Fibroblast of villous mesenchyme (primary cell): ENCODE measurements around the gene PTPRN2. TPM values are rescaled to one million over a fixed set of nuclear protein-coding genes. Genes with fewer than 3 reads are reported as not detected.

ENCODE experiments used
- DNase-seq: peaks from one replicate; pipeline ENCODE4 v3.0.0-alpha.2; 2010; ENCODE audit warnings: low read depth
- H3K4me3 ChIP-seq: 2 replicates; pipeline ENCODE4 v1.5.1; 2011; ENCODE audit warnings: low read depth, mild to moderate bottlenecking, low read length
- total RNA-seq: library from RNA; depleted of rRNA; stranded (reverse); fragments of >200 nt; gene quantifications from 2 replicates; pipeline ENCODE4 v1.2.3, GENCODE V29; 2012
- TF ChIP-seq, protein P1 (sequence below): IDR thresholded peaks from 2 replicates; pipeline ENCODE4 v1.5.1; 2012; ENCODE audit warnings: low read depth, mild to moderate bottlenecking, low read length; ENCODE audit not compliant: insufficient read depth

The PTPRN2 gene
- total RNA-seq, 1 donor: not detected

- no peak for DNase-seq
- TF ChIP-seq, protein P1, sequence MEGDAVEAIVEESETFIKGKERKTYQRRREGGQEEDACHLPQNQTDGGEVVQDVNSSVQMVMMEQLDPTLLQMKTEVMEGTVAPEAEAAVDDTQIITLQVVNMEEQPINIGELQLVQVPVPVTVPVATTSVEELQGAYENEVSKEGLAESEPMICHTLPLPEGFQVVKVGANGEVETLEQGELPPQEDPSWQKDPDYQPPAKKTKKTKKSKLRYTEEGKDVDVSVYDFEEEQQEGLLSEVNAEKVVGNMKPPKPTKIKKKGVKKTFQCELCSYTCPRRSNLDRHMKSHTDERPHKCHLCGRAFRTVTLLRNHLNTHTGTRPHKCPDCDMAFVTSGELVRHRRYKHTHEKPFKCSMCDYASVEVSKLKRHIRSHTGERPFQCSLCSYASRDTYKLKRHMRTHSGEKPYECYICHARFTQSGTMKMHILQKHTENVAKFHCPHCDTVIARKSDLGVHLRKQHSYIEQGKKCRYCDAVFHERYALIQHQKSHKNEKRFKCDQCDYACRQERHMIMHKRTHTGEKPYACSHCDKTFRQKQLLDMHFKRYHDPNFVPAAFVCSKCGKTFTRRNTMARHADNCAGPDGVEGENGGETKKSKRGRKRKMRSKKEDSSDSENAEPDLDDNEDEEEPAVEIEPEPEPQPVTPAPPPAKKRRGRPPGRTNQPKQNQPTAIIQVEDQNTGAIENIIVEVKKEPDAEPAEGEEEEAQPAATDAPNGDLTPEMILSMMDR: no peak
- no peak overlapping the region for H3K4me3 ChIP-seq
These were observed 526.5 kb downstream of the PTPRN2 start for GRCh38 chr7:158061026-158061630.

GRCh38 chr7:158060216-158060615 lies 527.4 kb downstream of the PTPRN2 start:
- H3K4me3 ChIP-seq: no peak overlapping the region
- DNase-seq: no peak
- TF ChIP-seq, protein P1: no peak

- TF ChIP-seq, protein P1: no peak
- DNase-seq: no peak
- no peak overlapping the region for H3K4me3 ChIP-seq
These were observed 530.2 kb downstream of the PTPRN2 start for GRCh38 chr7:158057446-158057845.

- no peak overlapping the region for H3K4me3 ChIP-seq
- TF ChIP-seq, protein P1: no peak
- no peak for DNase-seq
These were observed 530.9 kb downstream of the PTPRN2 start for GRCh38 chr7:158056761-158057160.

GRCh38 chr7:158055726-158056510 lies 531.7 kb downstream of the PTPRN2 start:
- TF ChIP-seq, protein P1: no peak
- H3K4me3 ChIP-seq: no peak overlapping the region
- no peak for DNase-seq

DNA sequence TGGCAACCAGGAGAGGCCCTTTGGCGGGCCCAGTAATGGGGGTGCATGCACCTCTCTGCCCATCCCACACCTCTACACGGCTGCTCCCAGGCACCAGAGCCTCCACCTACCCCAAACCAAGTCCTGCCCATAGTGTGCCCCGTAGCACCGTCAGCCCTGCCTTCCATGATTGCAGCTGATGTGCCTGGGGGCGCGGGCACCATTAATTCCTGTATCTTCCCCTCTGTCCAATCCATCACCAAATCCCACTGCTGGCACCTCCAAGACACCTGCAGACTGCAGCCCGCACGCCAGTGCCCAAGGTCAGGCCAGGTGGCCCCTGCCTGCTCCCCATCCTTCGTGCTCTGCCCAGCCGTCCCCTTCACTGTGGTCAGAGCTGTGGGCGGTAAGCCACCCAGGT lies 533.0 kb downstream of the PTPRN2 start:
- no peak overlapping the region for H3K4me3 ChIP-seq
- TF ChIP-seq, protein P1: no peak
- no peak for DNase-seq

- no peak overlapping the region for H3K4me3 ChIP-seq
- TF ChIP-seq, protein P1: no peak
- DNase-seq: no peak
These were observed 533.5 kb downstream of the PTPRN2 start for GRCh38 chr7:158054081-158054480.
